GM21423 (cell line): ENCODE measurements around the gene CCDC88A.
"Not testable (repeated sequence)": the region's sequence is repeated elsewhere in the genome, so short reads cannot be mapped to it uniquely, and the experiment has no call there.

Experiments used
- ATAC-seq: cut with Tn5 transposase; IDR thresholded peaks from one replicate; pipeline ENCODE4 v1.9.1; 2021; ENCODE audit warnings: mild to moderate bottlenecking, moderate library complexity; ENCODE audit not compliant: unreplicated experiment

CCDC88A gene

GRCh38 chr2:55391615-55392242, 27.9 kb downstream of the CCDC88A start:
- no peak for ATAC-seq

- no peak for ATAC-seq
Observed at GRCh38 chr2:55391155-55391554, 28.5 kb downstream of the CCDC88A start.

GRCh38 chr2:55385516-55385915, 34.1 kb downstream of the CCDC88A start:
- not testable (repeated sequence) for ATAC-seq

- no peak for ATAC-seq
Observed at GRCh38 chr2:55384786-55385185, 34.9 kb downstream of the CCDC88A start.

GRCh38 chr2:55371376-55371775, 48.3 kb downstream of the CCDC88A start:
- no peak for ATAC-seq

GRCh38 chr2:55370208-55370607, 49.4 kb downstream of the CCDC88A start:
- ATAC-seq = no peak

GRCh38 chr2:55365303-55365702, 54.4 kb downstream of the CCDC88A start:
- ATAC-seq = no peak

- no peak for ATAC-seq
Observed at GRCh38 chr2:55364189-55365055, 55.2 kb downstream of the CCDC88A start.

- no peak for ATAC-seq
Observed at GRCh38 chr2:55363636-55364035, 56.0 kb downstream of the CCDC88A start.

GRCh38 chr2:55361465-55362189, 58.0 kb downstream of the CCDC88A start:
- no peak for ATAC-seq

GRCh38 chr2:55358451-55358850, 61.2 kb downstream of the CCDC88A start:
- ATAC-seq = no peak

GRCh38 chr2:55357927-55358326, 61.7 kb downstream of the CCDC88A start:
- ATAC-seq = no peak

- ATAC-seq = no peak
Observed at GRCh38 chr2:55357164-55357563, 62.5 kb downstream of the CCDC88A start.

- not testable (repeated sequence) for ATAC-seq
Observed at GRCh38 chr2:55356136-55356535, 63.5 kb downstream of the CCDC88A start.

- ATAC-seq = no peak
Observed at GRCh38 chr2:55355451-55355850, 64.2 kb downstream of the CCDC88A start.

GRCh38 chr2:55351672-55352071, 68.0 kb downstream of the CCDC88A start:
- ATAC-seq = no peak

- no peak for ATAC-seq
Observed at GRCh38 chr2:55345064-55345463, 74.6 kb downstream of the CCDC88A start.

GRCh38 chr2:55338268-55338667, 81.4 kb downstream of the CCDC88A start:
- no peak for ATAC-seq

GRCh38 chr2:55334728-55335127, 84.9 kb downstream of the CCDC88A start:
- ATAC-seq = no peak

GRCh38 chr2:55330541-55331297, 88.9 kb downstream of the CCDC88A start:
- no peak for ATAC-seq
